GM10266 (cell line): ENCODE data around the gene TRMT61A.

Experiments
- DNase-seq: peaks from one replicate; pipeline ENCODE4 v3.0.0; 2012; ENCODE audit errors: extremely low spot score
- CTCF ChIP-seq: IDR thresholded peaks from 2 replicates; pipeline ENCODE4 v1.5.1; 2012; ENCODE audit warnings: mild to moderate bottlenecking, low read depth; ENCODE audit not compliant: control insufficient read depth, insufficient read depth; ENCODE audit errors: missing control alignments

The TRMT61A gene

DNA sequence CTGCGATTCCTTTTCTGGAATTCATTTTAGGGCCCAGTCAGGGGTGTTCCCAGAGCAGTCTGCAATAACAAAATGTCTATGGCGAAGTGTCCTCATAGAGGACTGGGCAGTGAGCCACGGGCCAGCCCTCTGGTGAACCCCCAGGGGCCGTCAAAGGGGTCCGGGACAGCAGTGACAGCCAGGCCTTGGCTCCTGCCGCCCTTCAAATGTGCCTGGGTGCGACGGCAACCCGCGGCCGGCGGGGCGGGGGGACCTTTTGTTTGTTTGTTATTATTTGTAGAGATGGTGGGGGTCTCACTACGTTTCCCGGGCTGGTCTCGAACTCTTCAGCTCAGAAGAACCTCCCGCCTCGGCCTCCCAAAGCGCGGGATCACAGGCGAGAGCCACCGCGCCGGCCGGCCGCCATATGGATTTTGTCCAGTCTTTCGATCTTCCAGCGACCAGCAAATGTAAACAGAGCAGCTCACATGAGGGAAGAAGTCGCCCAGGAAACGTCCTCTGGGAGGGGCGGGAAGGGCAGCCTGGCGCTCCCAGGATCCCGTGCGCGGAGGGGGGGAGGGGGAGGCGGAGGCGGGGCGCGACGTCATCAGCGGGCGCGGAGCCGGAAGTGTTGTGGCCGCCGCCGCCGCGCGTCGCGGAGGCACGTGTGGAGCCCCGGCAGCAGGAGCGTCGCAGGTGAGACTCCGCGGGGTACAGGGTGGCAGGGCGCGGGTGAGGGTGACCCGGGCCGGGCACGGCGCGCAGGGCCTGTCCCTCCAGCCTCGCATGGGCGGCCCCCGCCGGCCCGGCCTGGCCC is at the start of gene TRMT61A:
TSS of gene TRMT61A (plus strand) at position 610 of the 796 bp plus-strand sequence. CDS start 783 bp downstream, outside the sequence.
- TF ChIP-seq CTCF: no peak
- DNase-seq: peak; percentile 96

GRCh38 chr14:103480595-103480994 is 48.4 kb upstream of the TRMT61A start:
- TF ChIP-seq CTCF: no peak
- DNase-seq: peak; percentile 43

GRCh38 chr14:103483600-103483999 is 45.4 kb upstream of the TRMT61A start:
- no peak for TF ChIP-seq CTCF
- no peak for DNase-seq

DNA sequence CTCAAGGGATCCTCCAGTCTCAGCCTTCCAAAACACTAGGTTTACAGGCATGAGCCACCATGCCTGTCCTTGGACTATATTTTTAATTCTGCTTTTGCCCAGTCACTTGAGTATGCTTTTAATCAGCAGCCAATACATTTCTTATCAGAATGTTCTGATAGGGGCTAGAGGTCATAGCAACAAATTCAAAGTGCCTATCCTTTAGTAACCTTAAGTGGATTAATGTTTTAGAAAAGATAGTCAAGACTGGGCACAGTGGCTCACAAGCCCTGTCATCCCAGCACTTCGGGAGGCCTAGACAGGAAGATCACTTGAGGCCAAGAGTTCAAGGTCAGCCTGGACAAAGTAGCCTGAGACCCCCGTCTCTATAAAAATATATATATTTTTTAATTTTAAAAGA is 43.5 kb upstream of the TRMT61A start:
- no peak for DNase-seq
- TF ChIP-seq CTCF: no peak

GRCh38 chr14:103488071-103488470 is 40.9 kb upstream of the TRMT61A start:
- no peak for TF ChIP-seq CTCF

DNA sequence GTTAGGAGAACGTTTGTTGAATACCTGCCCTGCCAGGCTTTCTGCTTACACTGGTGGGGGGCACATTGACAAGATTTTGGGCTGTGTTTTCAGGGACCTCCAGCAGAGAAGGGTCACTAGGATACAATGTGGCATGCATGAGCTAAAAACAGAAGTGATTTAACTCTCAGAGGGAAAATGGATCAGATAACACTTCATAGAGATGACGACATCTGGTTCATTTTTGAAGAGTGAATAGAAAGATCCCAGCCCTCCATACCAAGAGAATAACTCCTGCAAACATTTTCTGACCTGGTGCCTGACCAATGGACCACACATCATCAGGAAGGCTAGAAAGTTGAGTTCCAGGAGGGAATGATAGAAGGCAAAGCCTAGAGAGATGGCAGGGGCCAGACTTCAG is 40.0 kb upstream of the TRMT61A start:
- TF ChIP-seq CTCF: no peak
- DNase-seq: no peak

More at GRCh38 chr14:103488071-103488470, 40.9 kb upstream of the TRMT61A start:
- no peak for DNase-seq

DNA sequence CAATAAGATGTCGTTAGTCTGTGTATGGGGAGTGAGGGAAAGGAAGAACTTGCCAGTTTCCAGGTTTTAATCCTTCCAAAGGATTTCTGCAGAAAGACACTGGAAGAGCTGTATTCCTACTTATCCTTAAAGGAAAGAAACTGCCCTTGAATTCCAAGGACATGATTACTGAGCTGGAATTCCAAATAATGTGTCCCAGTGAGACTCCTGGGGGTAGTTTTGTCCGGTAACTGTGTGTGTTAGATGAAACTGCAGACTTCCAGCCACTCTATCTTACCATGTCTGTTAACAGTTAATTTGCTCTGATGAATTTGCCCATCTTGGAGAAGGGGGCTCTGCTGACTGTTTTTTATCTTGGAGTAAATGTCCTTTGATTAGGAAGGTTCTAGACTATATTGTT is 39.4 kb upstream of the TRMT61A start:
- TF ChIP-seq CTCF: no peak

More for the DNA sequence above, 39.4 kb upstream of the TRMT61A start:
- no peak for DNase-seq
